Measurements from ENCODE around the gene BCAS4.

The BCAS4 gene

GRCh38 chr20:50858525-50858924, 63.7 kb downstream of the BCAS4 start:
- no peak for DNase-seq

GRCh38 chr20:50859161-50859560, 64.3 kb downstream of the BCAS4 start:
- DNase-seq = no peak

- no peak for DNase-seq
Observed at GRCh38 chr20:50861012-50861411, 66.2 kb downstream of the BCAS4 start.

GRCh38 chr20:50862546-50862945, 67.7 kb downstream of the BCAS4 start:
- DNase-seq = no peak

- DNase-seq = no peak
Observed at GRCh38 chr20:50865114-50865513, 70.3 kb downstream of the BCAS4 start.

- DNase-seq = no peak
Observed at GRCh38 chr20:50865591-50865990, 70.7 kb downstream of the BCAS4 start.

GRCh38 chr20:50866036-50866685, 71.3 kb downstream of the BCAS4 start:
- DNase-seq = no peak

GRCh38 chr20:50866831-50867230, 72.0 kb downstream of the BCAS4 start:
- DNase-seq = no peak

- no peak for DNase-seq
Observed at GRCh38 chr20:50867805-50868204, 72.9 kb downstream of the BCAS4 start.

- no peak for DNase-seq
Observed at GRCh38 chr20:50868509-50869495, 73.9 kb downstream of the BCAS4 start.

- DNase-seq = no peak
Observed at GRCh38 chr20:50870561-50871161, 75.8 kb downstream of the BCAS4 start.

- no peak for DNase-seq
Observed at GRCh38 chr20:50872560-50873425, 77.9 kb downstream of the BCAS4 start.

- DNase-seq = no peak
Observed at GRCh38 chr20:50873585-50873984, 78.7 kb downstream of the BCAS4 start.

- no peak for DNase-seq
Observed at GRCh38 chr20:50874111-50874757, 79.4 kb downstream of the BCAS4 start.

GRCh38 chr20:50874758-50875665, 80.2 kb downstream of the BCAS4 start:
- no peak for DNase-seq

GRCh38 chr20:50876063-50876685, 81.3 kb downstream of the BCAS4 start:
- no peak for DNase-seq

GRCh38 chr20:50876816-50877215, 82.0 kb downstream of the BCAS4 start:
- no peak for DNase-seq

GRCh38 chr20:50877232-50877743, 82.4 kb downstream of the BCAS4 start:
- DNase-seq = no peak

GRCh38 chr20:50879649-50880550, 85.0 kb downstream of the BCAS4 start:
- DNase-seq = no peak
